Neural crest cell (in vitro differentiated cells): Measurements from ENCODE around the gene H2AZ2. TPM values are rescaled to one million over a fixed set of nuclear protein-coding genes. Genes with fewer than 3 reads are reported as not detected.
A peak's percentile ranks its signal among the peaks of the same experiment; 100 is the strongest.

Experiments
- DNase-seq: peaks from one replicate; pipeline ENCODE4 v3.0.0; 2021; ENCODE audit warnings: low read depth, mixed read lengths, low spot score
- H3K27ac Mint-ChIP-seq: one replicate; pipeline ENCODE4 v1.8.0; 2021; ENCODE audit warnings: mild to moderate bottlenecking, mixed read lengths; ENCODE audit not compliant: unreplicated experiment
- H3K27me3 Mint-ChIP-seq: 2 replicates; pipeline ENCODE4 v1.8.0; 2021; ENCODE audit warnings: low read depth, mild to moderate bottlenecking, mixed read lengths
- H3K36me3 Mint-ChIP-seq: 2 replicates; pipeline ENCODE4 v1.8.0; 2021; ENCODE audit warnings: low read depth, mild to moderate bottlenecking, mixed read lengths
- H3K4me1 Mint-ChIP-seq: 2 replicates; pipeline ENCODE4 v1.8.0; 2021; ENCODE audit warnings: mixed read lengths
- H3K4me3 Mint-ChIP-seq: one replicate; pipeline ENCODE4 v1.8.0; 2021; ENCODE audit warnings: mild to moderate bottlenecking, mixed read lengths
- H3K9me3 Mint-ChIP-seq: 2 replicates; pipeline ENCODE4 v1.8.0; 2021; ENCODE audit warnings: mixed read lengths
- total RNA-seq: library from RNA; stranded (reverse); gene quantifications from 2 replicates; pipeline ENCODE4 v1.2.1, GENCODE V29; 2021
- TF ChIP-seq, protein P1 (sequence below): fragments of 200-600 bp; sonication (generic); conservative IDR thresholded peaks from 2 replicates; pipeline ENCODE4 v1.5.0; 2021; ENCODE audit warnings: antibody characterized with exemption, mild to moderate bottlenecking

Gene H2AZ2
- total RNA-seq, 1 donor from 2014 or later, result 351 TPM

DNA sequence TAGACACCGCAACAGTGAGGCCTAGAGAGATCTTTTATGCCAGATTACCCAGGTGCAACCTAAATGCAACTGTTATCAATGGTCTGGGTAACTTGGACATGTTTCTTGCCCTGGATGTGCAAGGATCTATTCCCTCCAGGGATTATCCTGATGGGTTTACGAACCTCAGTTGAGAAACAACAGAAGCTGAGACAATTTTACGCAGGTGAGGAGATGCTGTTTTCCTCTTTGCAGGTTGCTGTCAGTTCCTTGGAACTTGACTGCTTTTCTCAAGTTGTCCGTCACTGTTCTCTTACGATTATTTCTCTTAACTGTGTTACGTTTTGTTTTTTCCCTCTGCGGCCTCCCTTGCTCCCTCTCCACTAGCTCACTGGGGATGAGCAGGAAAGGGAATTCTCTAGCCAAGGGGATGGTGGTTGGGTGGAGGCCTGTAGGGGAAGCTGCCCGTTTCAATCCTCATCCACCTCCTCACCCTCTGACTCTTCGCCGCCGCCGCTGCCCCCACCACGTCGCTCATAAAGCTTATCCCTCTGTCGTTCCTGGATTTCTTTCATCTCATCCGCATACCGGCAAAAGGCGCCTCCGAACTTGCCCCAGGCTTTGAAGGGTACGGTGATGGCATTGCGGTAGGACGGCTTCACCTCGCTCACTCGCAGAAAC, 36.2 kb upstream of the H2AZ2 start:
- TF ChIP-seq, protein P1, sequence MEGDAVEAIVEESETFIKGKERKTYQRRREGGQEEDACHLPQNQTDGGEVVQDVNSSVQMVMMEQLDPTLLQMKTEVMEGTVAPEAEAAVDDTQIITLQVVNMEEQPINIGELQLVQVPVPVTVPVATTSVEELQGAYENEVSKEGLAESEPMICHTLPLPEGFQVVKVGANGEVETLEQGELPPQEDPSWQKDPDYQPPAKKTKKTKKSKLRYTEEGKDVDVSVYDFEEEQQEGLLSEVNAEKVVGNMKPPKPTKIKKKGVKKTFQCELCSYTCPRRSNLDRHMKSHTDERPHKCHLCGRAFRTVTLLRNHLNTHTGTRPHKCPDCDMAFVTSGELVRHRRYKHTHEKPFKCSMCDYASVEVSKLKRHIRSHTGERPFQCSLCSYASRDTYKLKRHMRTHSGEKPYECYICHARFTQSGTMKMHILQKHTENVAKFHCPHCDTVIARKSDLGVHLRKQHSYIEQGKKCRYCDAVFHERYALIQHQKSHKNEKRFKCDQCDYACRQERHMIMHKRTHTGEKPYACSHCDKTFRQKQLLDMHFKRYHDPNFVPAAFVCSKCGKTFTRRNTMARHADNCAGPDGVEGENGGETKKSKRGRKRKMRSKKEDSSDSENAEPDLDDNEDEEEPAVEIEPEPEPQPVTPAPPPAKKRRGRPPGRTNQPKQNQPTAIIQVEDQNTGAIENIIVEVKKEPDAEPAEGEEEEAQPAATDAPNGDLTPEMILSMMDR, result no peak
- Mint-ChIP-seq H3K27ac (peak overlapping the region; percentile 73), H3K4me3 (peak overlapping the region; percentile 90), H3K9me3 (no peaks in the 10 kb centered on the region), H3K27me3 (no peaks in the 10 kb centered on the region), H3K36me3 (peaks cover 9% of the 10 kb centered on the region), H3K4me1 (peaks cover 58% of the 10 kb centered on the region)
- DNase-seq, result no peak

DNA sequence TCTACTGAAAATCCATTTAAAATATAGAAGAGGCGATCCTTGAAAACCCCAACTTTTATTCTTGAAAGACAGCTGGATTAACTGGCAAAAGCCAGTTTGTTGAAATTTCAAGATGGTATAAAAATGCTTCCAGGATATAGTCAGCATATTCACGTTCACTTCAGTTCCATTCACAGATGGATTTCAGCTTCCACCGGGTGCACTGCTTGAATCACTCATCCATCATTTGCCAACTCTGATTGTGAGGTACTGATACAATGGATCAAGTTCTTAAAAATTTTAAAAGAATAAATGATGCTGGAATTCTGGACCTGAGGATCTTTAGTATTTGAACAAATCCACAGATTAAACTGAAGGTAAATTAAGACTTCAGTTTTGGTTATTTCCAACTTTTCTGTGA, 35.0 kb upstream of the H2AZ2 start:
- Mint-ChIP-seq H3K27me3 (no peaks in the 10 kb centered on the region), H3K4me1 (peaks cover 58% of the 10 kb centered on the region), H3K27ac (peak overlapping the region; percentile 50), H3K36me3 (peaks cover 9% of the 10 kb centered on the region), H3K4me3 (peak overlapping the region; percentile 90), H3K9me3 (no peaks in the 10 kb centered on the region)
- TF ChIP-seq, protein P1, result no peak
- DNase-seq, result no peak

DNA sequence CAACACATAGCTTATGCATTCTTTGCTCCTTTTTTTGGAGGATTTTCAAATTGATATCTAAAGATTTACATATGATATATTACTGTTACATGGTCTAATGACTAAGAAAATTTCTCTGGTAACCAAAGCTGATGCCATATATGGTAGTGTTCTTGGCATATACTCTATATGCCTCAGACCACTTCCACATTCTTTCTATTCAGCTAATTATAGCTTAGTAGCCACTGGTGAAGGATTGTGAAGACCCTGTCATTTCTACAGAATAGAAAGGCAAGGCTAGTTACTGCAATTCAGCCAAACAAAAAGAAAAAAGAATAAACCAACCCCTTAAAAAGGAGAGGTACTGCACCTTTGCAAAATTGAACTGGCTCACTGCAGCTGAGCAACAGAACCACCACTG, 33.7 kb upstream of the H2AZ2 start:
- H3K9me3 Mint-ChIP-seq, result no peaks in the 10 kb centered on the region
- H3K4me1 Mint-ChIP-seq, result peaks cover 58% of the 10 kb centered on the region
- H3K36me3 Mint-ChIP-seq, result peaks cover 9% of the 10 kb centered on the region
- DNase-seq, result no peak
- peak overlapping the region; percentile 90 for H3K4me3 Mint-ChIP-seq
- no peak overlapping the region for H3K27ac Mint-ChIP-seq
- no peaks in the 10 kb centered on the region for H3K27me3 Mint-ChIP-seq
- TF ChIP-seq, protein P1, result no peak

DNA sequence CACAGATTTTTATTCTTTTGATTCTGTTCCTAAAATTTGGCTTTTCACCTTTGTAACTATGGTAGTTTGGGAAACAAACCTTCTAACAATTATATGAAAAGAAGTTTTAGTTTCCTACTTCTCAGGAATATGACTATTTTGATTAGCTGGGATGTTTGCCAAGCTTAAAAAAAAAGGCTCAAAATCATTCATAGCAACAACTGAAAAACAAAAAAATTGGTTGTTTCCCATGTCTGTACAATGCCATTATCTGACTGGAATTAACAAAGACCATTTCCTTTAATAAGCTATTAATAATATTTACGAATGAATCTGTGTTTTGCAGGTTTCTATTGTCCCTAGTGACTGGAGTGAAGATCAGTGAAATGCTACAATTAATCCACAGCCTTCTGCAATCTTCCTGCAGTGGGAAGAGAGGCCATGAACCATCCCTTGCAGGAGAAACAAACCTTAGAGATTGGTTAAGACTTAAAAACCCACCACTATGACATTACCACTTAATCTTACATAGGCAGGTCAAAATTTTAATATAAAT, 33.2 kb upstream of the H2AZ2 start:
- DNase-seq, result no peak
- TF ChIP-seq, protein P1, result no peak
- peak overlapping the region; percentile 90 for H3K4me3 Mint-ChIP-seq
- no peak overlapping the region for H3K27ac Mint-ChIP-seq
- no peaks in the 10 kb centered on the region for H3K9me3 Mint-ChIP-seq
- H3K4me1 Mint-ChIP-seq, result peaks cover 57% of the 10 kb centered on the region
- H3K27me3 Mint-ChIP-seq, result no peaks in the 10 kb centered on the region
- peaks cover 10% of the 10 kb centered on the region for H3K36me3 Mint-ChIP-seq

DNA sequence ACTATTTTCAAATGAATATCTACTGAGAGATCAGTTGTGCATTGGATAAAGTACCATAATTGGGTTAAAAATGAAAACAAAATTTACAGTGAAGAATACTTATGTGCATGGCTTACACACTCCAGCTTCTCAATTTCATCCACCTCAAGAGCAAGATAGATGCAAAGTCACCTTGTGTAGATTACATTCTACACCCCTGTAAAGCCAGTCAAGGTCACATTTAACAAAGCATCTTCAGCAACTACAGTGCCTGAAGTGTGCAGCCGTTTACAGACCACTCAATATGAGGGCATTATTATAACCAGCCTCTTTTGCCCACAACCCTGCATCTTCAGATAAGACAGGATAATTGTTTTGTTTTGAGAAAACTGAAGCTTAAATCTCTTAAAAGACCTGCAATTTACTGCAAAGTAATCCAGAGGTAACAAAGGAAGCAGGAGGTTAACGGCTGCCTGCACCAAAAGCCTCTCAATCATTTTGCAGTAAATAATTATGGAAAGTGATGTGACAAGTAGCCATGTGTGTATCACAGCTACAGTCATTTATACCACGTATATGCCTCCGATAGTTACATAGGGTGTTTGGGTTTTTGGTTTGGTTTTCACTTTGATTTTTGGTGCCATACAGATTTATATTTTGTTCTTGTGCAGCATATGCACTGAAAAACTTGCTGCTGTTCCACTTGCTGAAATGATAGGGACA, 32.6 kb upstream of the H2AZ2 start:
- no peak overlapping the region for H3K27ac Mint-ChIP-seq
- peaks cover 52% of the 10 kb centered on the region for H3K4me1 Mint-ChIP-seq
- H3K27me3 Mint-ChIP-seq, result no peaks in the 10 kb centered on the region
- H3K4me3 Mint-ChIP-seq, result peak overlapping the region; percentile 67
- no peak for DNase-seq
- TF ChIP-seq, protein P1, result no peak
- peaks cover 13% of the 10 kb centered on the region for H3K36me3 Mint-ChIP-seq
- no peaks in the 10 kb centered on the region for H3K9me3 Mint-ChIP-seq
